Neural cell (in vitro differentiated cells): Measurements from ENCODE around the gene SDF2L1. TPM values are rescaled to one million over a fixed set of nuclear protein-coding genes. Genes with fewer than 3 reads are reported as not detected.

ENCODE experiments used
- H2AFZ ChIP-seq: fragments of 200-600, 300-800 bp; sonication (generic), shearing (Covaris generic); 2 replicates; pipeline ENCODE4 v1.6.0; 2014; ENCODE audit warnings: low read depth, mild to moderate bottlenecking, antibody characterized with exemption, low read length, moderate library complexity
- H3F3A ChIP-seq: fragments of 200-600 bp; shearing (Covaris generic); 2 replicates; pipeline ENCODE4 v1.6.1; 2016; ENCODE audit warnings: mild to moderate bottlenecking, moderate library complexity, mixed read lengths, antibody characterized with exemption, low read length; ENCODE audit not compliant: insufficient read depth, poor library complexity, severe bottlenecking
- H3K27ac ChIP-seq: fragments of 200-600, 300-800 bp; sonication (generic), shearing (Covaris generic); 2 replicates; pipeline ENCODE4 v1.5.1; 2014; ENCODE audit warnings: mild to moderate bottlenecking, low read length, moderate library complexity
- H3K27me3 ChIP-seq: fragments of 300-800, 200-600 bp; sonication (generic), shearing (Covaris generic); 2 replicates; pipeline ENCODE4 v1.6.0; 2014; ENCODE audit warnings: mild to moderate bottlenecking, low read depth, low read length, moderate library complexity; ENCODE audit not compliant: insufficient read depth
- H3K36me3 ChIP-seq: fragments of 300-800, 200-600 bp; sonication (generic), shearing (Covaris generic); 2 replicates; pipeline ENCODE4 v1.5.1; 2014; ENCODE audit warnings: mild to moderate bottlenecking, antibody characterized with exemption, low read length, moderate library complexity; ENCODE audit not compliant: insufficient read depth
- H3K4me2 ChIP-seq: fragments of 300-800, 200-600 bp; sonication (generic), shearing (Covaris generic); 2 replicates; pipeline ENCODE4 v1.6.0; 2014; ENCODE audit warnings: mild to moderate bottlenecking, low read length
- H3K4me3 ChIP-seq: fragments of 300-800, 200-600 bp; sonication (generic), shearing (Covaris generic); 2 replicates; pipeline ENCODE4 v1.5.1; 2014; ENCODE audit warnings: mild to moderate bottlenecking, low read length, moderate library complexity
- H3K79me2 ChIP-seq: fragments of 200-600 bp; shearing (Covaris generic); replicated peaks from 2 replicates; pipeline ENCODE4 v1.6.0; 2014; ENCODE audit warnings: mild to moderate bottlenecking, low read length, moderate library complexity; ENCODE audit not compliant: insufficient read depth
- H3K9ac ChIP-seq: fragments of 300-800, 200-600 bp; sonication (generic), shearing (Covaris generic); 2 replicates; pipeline ENCODE4 v1.6.1; 2016; ENCODE audit warnings: mild to moderate bottlenecking, low read length, mixed read lengths
- H3K9me2 ChIP-seq: fragments of 200-600 bp; shearing (Covaris generic); 2 replicates; pipeline ENCODE4 v1.6.1; 2016; ENCODE audit warnings: mild to moderate bottlenecking, low read length, mixed read lengths; ENCODE audit not compliant: insufficient read depth
- H3K9me3 ChIP-seq: fragments of 200-600, 300-800 bp; sonication (generic), shearing (Covaris generic); 2 replicates; pipeline ENCODE4 v1.6.1; 2016; ENCODE audit warnings: mild to moderate bottlenecking, mixed run types, low read length, moderate library complexity, mixed read lengths
- H4K20me1 ChIP-seq: fragments of 200-600 bp; shearing (Covaris generic); 2 replicates; pipeline ENCODE4 v1.6.1; 2016; ENCODE audit warnings: mild to moderate bottlenecking, mixed run types; ENCODE audit not compliant: insufficient read depth
- CTCF ChIP-seq: fragments of 450-650 bp; IDR thresholded peaks from 2 replicates; pipeline ENCODE4 v1.5.1; 2014; ENCODE audit warnings: antibody characterized with exemption, mild to moderate bottlenecking, moderate library complexity; ENCODE audit not compliant: poor library complexity, severe bottlenecking
- EP300 ChIP-seq: fragments of 450-650 bp; conservative IDR thresholded peaks from 2 replicates; pipeline ENCODE4 v1.6.1; 2014; ENCODE audit warnings: antibody characterized with exemption, mild to moderate bottlenecking, moderate library complexity; ENCODE audit not compliant: poor library complexity, severe bottlenecking
- EZH2 ChIP-seq: fragments of 200-600, 300-800 bp; shearing (Covaris generic), sonication (generic); IDR thresholded peaks from 2 replicates; pipeline ENCODE4 v1.6.1; 2014; ENCODE audit warnings: antibody characterized with exemption, low read length, borderline replicate concordance, mild to moderate bottlenecking; ENCODE audit not compliant: insufficient read depth, poor library complexity, severe bottlenecking
- MXI1 ChIP-seq: fragments of 450-650 bp; conservative IDR thresholded peaks from 2 replicates; pipeline ENCODE4 v1.6.1; 2014; ENCODE audit warnings: antibody characterized with exemption, mild to moderate bottlenecking; ENCODE audit not compliant: poor library complexity, severe bottlenecking
- POLR2AphosphoS5 ChIP-seq: IDR thresholded peaks from 2 replicates; pipeline ENCODE4 v1.6.1; 2012
- RAD21 ChIP-seq: fragments of 450-650 bp; conservative IDR thresholded peaks from 2 replicates; pipeline ENCODE4 v1.6.1; 2014; ENCODE audit warnings: antibody characterized with exemption, mild to moderate bottlenecking, moderate library complexity
- SMC3 ChIP-seq: fragments of 450-650 bp; conservative IDR thresholded peaks from 2 replicates; pipeline ENCODE4 v1.6.1; 2014; ENCODE audit warnings: antibody characterized with exemption, mild to moderate bottlenecking, moderate library complexity; ENCODE audit not compliant: poor library complexity
- TAF1 ChIP-seq: IDR thresholded peaks from 2 replicates; pipeline ENCODE4 v1.6.1; 2012; ENCODE audit warnings: low read depth
- polyA plus RNA-seq: library from polyadenylated mRNA; depleted of rRNA; stranded (reverse); fragments of >200 nt; gene quantifications from 2 replicates; pipeline ENCODE4 v1.2.3, GENCODE V29; 2014
- TF ChIP-seq, protein P1 (sequence below): IDR thresholded peaks from 2 replicates; pipeline ENCODE4 v1.6.1; 2012; ENCODE audit warnings: borderline replicate concordance

SDF2L1 gene
- polyA plus RNA-seq, 1 donor from 2014 or later: 11.0 TPM

DNA sequence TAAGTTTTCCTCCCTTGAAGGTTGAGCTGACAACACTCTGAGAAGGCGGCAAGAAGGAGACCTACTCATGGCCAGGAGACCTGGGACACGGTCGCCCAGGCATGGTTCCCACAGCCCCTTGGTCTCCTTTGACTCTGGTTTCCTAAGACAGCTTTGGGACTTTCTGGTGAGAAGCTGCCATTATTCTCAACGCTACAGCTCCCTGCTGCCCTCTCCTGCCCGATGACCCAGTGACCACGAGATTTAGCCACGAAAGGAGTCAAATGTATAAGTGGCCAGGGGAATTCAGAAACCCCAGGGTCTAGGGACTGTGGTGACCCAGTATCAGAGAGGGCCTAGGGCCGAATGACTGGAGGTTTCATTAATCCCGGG lies 699 bp upstream of the SDF2L1 start:
- no peaks in the 10 kb centered on the region for H3K27me3 ChIP-seq
- H4K20me1 ChIP-seq: no peaks in the 10 kb centered on the region
- no peaks in the 10 kb centered on the region for H3F3A ChIP-seq
- H3K9me3 ChIP-seq: no peaks in the 10 kb centered on the region
- no peak overlapping the region for H3K9ac ChIP-seq
- no peaks in the 10 kb centered on the region for H3K36me3 ChIP-seq
- peak overlapping the region; percentile 79 for H3K4me2 ChIP-seq
- H3K27ac ChIP-seq: no peak overlapping the region
- H3K9me2 ChIP-seq: no peaks in the 10 kb centered on the region
- H3K4me3 ChIP-seq: peak overlapping the region; percentile 86
- TF ChIP-seq RAD21 (peak; percentile 28), POLR2AphosphoS5 (no peak), CTCF (peak; percentile 41)
- no peaks in the 10 kb centered on the region for H3K79me2 ChIP-seq
- peak overlapping the region; percentile 16 for H2AFZ ChIP-seq

- Histone ChIP-seq H3F3A (no peaks in the 10 kb centered on the region), H3K27me3 (no peaks in the 10 kb centered on the region), H3K36me3 (no peaks in the 10 kb centered on the region), H3K4me3 (peak overlapping the region; percentile 86), H3K4me2 (peak overlapping the region; percentile 89), H3K9me2 (no peaks in the 10 kb centered on the region), H3K79me2 (no peaks in the 10 kb centered on the region), H3K27ac (no peak overlapping the region), H4K20me1 (no peaks in the 10 kb centered on the region), H3K9ac (peak overlapping the region; percentile 64), H2AFZ (peak overlapping the region; percentile 88), H3K9me3 (no peaks in the 10 kb centered on the region)
- TF ChIP-seq EP300 (no peak), RAD21 (peak; percentile 66), CTCF (peak; percentile 71)
Measured at GRCh38 chr22:21642584-21643448, 714 bp downstream of the SDF2L1 start.

DNA sequence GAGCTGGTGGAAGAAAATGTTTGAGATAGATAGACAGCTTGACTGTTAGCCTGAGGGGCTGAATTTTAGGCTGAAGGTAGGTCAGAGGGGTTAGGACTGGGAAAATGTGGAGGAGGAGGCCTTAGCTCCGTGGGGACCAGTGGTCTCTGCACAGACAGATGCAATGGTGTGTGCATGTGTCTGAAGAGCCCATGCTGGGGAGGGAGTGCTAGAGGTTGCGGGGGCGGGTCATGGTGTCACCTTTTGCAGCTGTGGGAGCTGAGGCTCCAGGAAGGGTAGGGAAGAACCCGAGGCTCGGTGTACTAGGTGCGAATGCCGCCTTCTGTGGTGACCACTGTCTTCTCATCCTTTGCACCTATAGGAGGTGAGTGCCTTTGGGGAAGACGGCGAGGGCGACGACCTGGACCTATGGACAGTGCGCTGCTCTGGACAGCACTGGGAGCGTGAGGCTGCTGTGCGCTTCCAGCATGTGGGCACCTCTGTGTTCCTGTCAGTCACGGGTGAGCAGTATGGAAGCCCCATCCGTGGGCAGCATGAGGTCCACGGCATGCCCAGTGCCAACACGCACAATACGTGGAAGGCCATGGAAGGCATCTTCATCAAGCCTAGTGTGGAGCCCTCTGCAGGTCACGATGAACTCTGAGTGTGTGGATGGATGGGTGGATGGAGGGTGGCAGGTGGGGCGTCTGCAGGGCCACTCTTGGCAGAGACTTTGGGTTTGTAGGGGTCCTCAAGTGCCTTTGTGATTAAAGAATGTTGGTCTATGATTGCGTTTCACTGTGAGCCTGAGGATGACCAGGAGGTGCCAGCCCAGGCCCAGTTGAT lies 1.6 kb downstream of the SDF2L1 start:
- Histone ChIP-seq H2AFZ (no peak overlapping the region), H3K4me2 (no peak overlapping the region), H4K20me1 (no peaks in the 10 kb centered on the region), H3K4me3 (peak overlapping the region; percentile 86), H3K79me2 (no peaks in the 10 kb centered on the region), H3K9me2 (no peaks in the 10 kb centered on the region), H3K36me3 (no peaks in the 10 kb centered on the region), H3K9ac (no peak overlapping the region), H3K27me3 (no peaks in the 10 kb centered on the region), H3F3A (no peaks in the 10 kb centered on the region), H3K9me3 (no peaks in the 10 kb centered on the region), H3K27ac (no peak overlapping the region)
- TF ChIP-seq SMC3: no peak
- no peak for TF ChIP-seq CTCF
- no peak for TF ChIP-seq EP300
- TF ChIP-seq, protein P1, sequence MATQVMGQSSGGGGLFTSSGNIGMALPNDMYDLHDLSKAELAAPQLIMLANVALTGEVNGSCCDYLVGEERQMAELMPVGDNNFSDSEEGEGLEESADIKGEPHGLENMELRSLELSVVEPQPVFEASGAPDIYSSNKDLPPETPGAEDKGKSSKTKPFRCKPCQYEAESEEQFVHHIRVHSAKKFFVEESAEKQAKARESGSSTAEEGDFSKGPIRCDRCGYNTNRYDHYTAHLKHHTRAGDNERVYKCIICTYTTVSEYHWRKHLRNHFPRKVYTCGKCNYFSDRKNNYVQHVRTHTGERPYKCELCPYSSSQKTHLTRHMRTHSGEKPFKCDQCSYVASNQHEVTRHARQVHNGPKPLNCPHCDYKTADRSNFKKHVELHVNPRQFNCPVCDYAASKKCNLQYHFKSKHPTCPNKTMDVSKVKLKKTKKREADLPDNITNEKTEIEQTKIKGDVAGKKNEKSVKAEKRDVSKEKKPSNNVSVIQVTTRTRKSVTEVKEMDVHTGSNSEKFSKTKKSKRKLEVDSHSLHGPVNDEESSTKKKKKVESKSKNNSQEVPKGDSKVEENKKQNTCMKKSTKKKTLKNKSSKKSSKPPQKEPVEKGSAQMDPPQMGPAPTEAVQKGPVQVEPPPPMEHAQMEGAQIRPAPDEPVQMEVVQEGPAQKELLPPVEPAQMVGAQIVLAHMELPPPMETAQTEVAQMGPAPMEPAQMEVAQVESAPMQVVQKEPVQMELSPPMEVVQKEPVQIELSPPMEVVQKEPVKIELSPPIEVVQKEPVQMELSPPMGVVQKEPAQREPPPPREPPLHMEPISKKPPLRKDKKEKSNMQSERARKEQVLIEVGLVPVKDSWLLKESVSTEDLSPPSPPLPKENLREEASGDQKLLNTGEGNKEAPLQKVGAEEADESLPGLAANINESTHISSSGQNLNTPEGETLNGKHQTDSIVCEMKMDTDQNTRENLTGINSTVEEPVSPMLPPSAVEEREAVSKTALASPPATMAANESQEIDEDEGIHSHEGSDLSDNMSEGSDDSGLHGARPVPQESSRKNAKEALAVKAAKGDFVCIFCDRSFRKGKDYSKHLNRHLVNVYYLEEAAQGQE: no peak
- TF ChIP-seq EZH2: no peak
- no peak for TF ChIP-seq MXI1
- TF ChIP-seq RAD21: no peak
- no peak for TF ChIP-seq POLR2AphosphoS5
- TF ChIP-seq TAF1: no peak
